Naive thymus-derived CD4-positive, alpha-beta T cell (primary cell): ENCODE measurements around the gene ATP6V1C2. TPM values are rescaled to one million over a fixed set of nuclear protein-coding genes. Genes with fewer than 3 reads are reported as not detected.
A peak's percentile ranks its signal among the peaks of the same experiment; 100 is the strongest.

ENCODE experiments used
- ATAC-seq: fragments of 150-1000 bp; cut with Tn5 transposase; 2 replicates; pipeline ENCODE4 v1.10.0; 2021; ENCODE audit warnings: mild to moderate bottlenecking, moderate library complexity
- CTCF ChIA-PET: fragments of 350-600 bp; sonication (Branson Sonifier 250); formaldehyde crosslinking; loops from one replicate; lab custom pipeline; 2021; ENCODE audit warnings: antibody characterized with exemption; lab: Charles Lee
- POLR2A ChIA-PET: fragments of 350-600 bp; sonication (Branson Sonifier 250); formaldehyde crosslinking; loops from one replicate; lab custom pipeline; 2021; ENCODE audit warnings: antibody characterized with exemption, inconsistent platforms; lab: Charles Lee
- DNase-seq, 9 donors: peaks; one replicate each; pipeline versions ENCODE4 v3.0.0 to v3.0.0-alpha.2; 2020 to 2022; ENCODE audit warnings: mixed read lengths in 1 of 9
- H3K27ac ChIP-seq: one replicate; pipeline ENCODE4 v1.7.0; 2013; ENCODE audit warnings: mild to moderate bottlenecking, low read depth, low read length, moderate library complexity
- H3K27me3 ChIP-seq, 2 donors: one replicate each; pipeline ENCODE4 v1.7.0; 2013; ENCODE audit warnings: low read length in 2 of 2, mild to moderate bottlenecking in 2 of 2, moderate library complexity in 2 of 2; ENCODE audit not compliant: control insufficient read depth in 2 of 2, insufficient read depth in 2 of 2
- H3K36me3 ChIP-seq, 3 experiments: 1 replicate in 2 of 3; 2 replicates in 1 of 3; pipeline ENCODE4 v1.7.0; 2013; ENCODE audit warnings: low read length in 3 of 3, mild to moderate bottlenecking in 3 of 3, moderate library complexity in 1 of 3; ENCODE audit not compliant: insufficient read depth in 3 of 3, control insufficient read depth in 2 of 3
- H3K4me1 ChIP-seq, 2 donors: one replicate each; pipeline ENCODE4 v1.7.0; 2013; ENCODE audit warnings: low read length in 2 of 2, mild to moderate bottlenecking in 2 of 2, moderate library complexity in 1 of 2; ENCODE audit not compliant: control insufficient read depth in 2 of 2, insufficient read depth in 2 of 2
- H3K4me3 ChIP-seq: 2 replicates; pipeline ENCODE4 v1.7.0; 2013; ENCODE audit warnings: mild to moderate bottlenecking, low read length
- H3K9me3 ChIP-seq, 3 experiments: 1 replicate in 2 of 3; 2 replicates in 1 of 3; pipeline ENCODE4 v1.7.0; 2013; ENCODE audit warnings: low read length in 3 of 3; ENCODE audit not compliant: control insufficient read depth in 2 of 3
- H3K27ac Mint-ChIP-seq, 9 donors: one replicate each; pipeline ENCODE4 v1.8.0; 2020 to 2022; ENCODE audit warnings: mixed read lengths in 9 of 9, mild to moderate bottlenecking in 8 of 9, moderate library complexity in 5 of 9, inconsistent platforms in 2 of 9
- H3K27me3 Mint-ChIP-seq, 5 donors: one replicate each; pipeline ENCODE4 v1.8.0; 2021 to 2022; ENCODE audit warnings: mixed read lengths in 5 of 5, mild to moderate bottlenecking in 1 of 5
- H3K36me3 Mint-ChIP-seq, 5 donors: one replicate each; pipeline ENCODE4 v1.8.0; 2020 to 2022; ENCODE audit warnings: mixed read lengths in 5 of 5, mild to moderate bottlenecking in 3 of 5, inconsistent platforms in 1 of 5
- H3K4me1 Mint-ChIP-seq, 7 donors: one replicate each; pipeline ENCODE4 v1.8.0; 2020 to 2022; ENCODE audit warnings: mixed read lengths in 7 of 7, mild to moderate bottlenecking in 3 of 7, inconsistent platforms in 1 of 7
- H3K4me3 Mint-ChIP-seq, 10 donors: one replicate each; pipeline ENCODE4 v1.8.0; 2020 to 2022; ENCODE audit warnings: mild to moderate bottlenecking in 10 of 10, mixed read lengths in 10 of 10, moderate library complexity in 6 of 10, inconsistent platforms in 2 of 10
- H3K9me3 Mint-ChIP-seq, 11 donors: one replicate each; pipeline ENCODE4 v1.8.0; 2020 to 2022; ENCODE audit warnings: mixed read lengths in 11 of 11, mild to moderate bottlenecking in 4 of 11, inconsistent platforms in 1 of 11, moderate library complexity in 1 of 11
- intact Hi-C, 2 donors: fragments of 100-400 bp; cut with micrococcal nuclease; formaldehyde crosslinking; loops; one replicate each; pipeline ENCODE4 v1.15.1; 2023
- polyA plus RNA-seq, 2 donors: library from polyadenylated mRNA; unstranded; fragments of 300-500 nt; fragmentation: Illumina TruSeq; gene quantifications; one replicate each; pipeline ENCODE4 v1.2.3, GENCODE V29; 2021
- total RNA-seq, 6 experiments: library from RNA in 5 of 6; stranded (reverse) in 5 of 6; gene quantifications; 1 replicate in 5 of 6; 2 replicates in 1 of 6; pipeline ENCODE4 v1.2.3 and lab custom pipeline; 2021 to 2026

The ATP6V1C2 gene
- total and polyA plus RNA-seq, 7 experiments from 2014 or later = not detected

DNA sequence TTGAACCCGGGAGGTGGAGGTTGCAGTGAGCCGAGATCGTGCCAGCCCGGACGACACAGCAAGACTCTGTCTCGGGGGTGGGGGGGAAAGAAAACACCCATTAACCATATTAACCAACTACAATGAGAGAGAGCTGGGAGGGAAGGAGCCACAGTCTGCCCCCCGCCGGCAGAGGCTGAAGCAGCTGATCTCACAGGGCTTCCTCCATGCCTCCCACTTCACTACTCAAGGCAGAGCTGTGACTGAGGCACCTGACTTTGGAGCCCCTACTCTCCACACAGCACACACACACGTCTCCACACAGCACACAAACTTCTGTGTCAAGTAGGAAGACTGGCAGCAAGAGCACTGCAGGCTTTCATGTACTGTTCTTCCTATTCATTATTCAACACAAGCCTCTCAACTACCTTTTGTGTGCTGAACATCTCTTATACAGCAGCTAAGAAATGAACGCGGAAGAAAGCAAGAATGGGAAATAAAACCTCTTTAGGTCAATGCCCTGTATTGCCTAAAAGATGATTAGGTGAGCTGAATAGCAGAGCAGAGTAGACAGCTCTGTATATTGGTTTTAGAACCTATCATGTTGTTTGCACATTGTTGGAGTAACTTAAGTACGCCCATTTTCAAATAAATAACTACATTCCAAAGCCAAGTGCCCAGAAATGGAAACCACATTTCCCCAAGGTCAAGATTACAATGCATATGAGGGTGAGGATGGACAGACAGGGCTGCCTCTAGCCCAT is 65.0 kb downstream of the ATP6V1C2 start:
- Mint-ChIP-seq H3K9me3 (no peaks in the 10 kb centered on the region), H3K4me1 (peaks cover 0 to 5% (median 0%) of the 10 kb centered on the region in 7 donors), H3K27me3 (no peaks in the 10 kb centered on the region), H3K27ac (no peak overlapping the region), H3K36me3 (peaks cover 12 to 77% (median 39%) of the 10 kb centered on the region in 5 donors), H3K4me3 (no peak overlapping the region)
- no peak for DNase-seq
- ATAC-seq = no peak
- Histone ChIP-seq H3K36me3 (peaks cover 16 to 92% (median 37%) of the 10 kb centered on the region in 3 experiments), H3K27ac (no peak overlapping the region), H3K9me3 (no peaks in the 10 kb centered on the region), H3K4me1 (peaks cover 0 to 3% of the 10 kb centered on the region in 2 donors), H3K27me3 (no peaks in the 10 kb centered on the region), H3K4me3 (no peak overlapping the region)
- ChIA-PET POLR2A (no interaction called here), CTCF (no interaction called here)
- intact Hi-C loops = no loop called here

- Mint-ChIP-seq H3K27me3 (no peaks in the 10 kb centered on the region), H3K9me3 (no peaks in the 10 kb centered on the region), H3K4me1 (peaks cover 0 to 12% (median 0%) of the 10 kb centered on the region in 7 donors), H3K27ac (peak overlapping the region in 2 of 9 donors; percentile 9 to 13), H3K36me3 (peaks cover 15 to 75% (median 45%) of the 10 kb centered on the region in 5 donors), H3K4me3 (no peak overlapping the region)
- peaks cover 0 to 6% of the 10 kb centered on the region in 2 donors for H3K4me1 ChIP-seq
- ATAC-seq (no peak), DNase-seq (no peak)
- H3K27me3 ChIP-seq = no peaks in the 10 kb centered on the region
- H3K36me3 ChIP-seq = peaks cover 24 to 87% (median 36%) of the 10 kb centered on the region in 3 experiments
- CTCF ChIA-PET = no interaction called here
- intact Hi-C loops = no loop called here
- no peaks in the 10 kb centered on the region for H3K9me3 ChIP-seq
- no peak overlapping the region for H3K27ac ChIP-seq
- POLR2A ChIA-PET = interaction anchor here (0.6 kb wide), 1 partner anchor 22 kb away, joined by 3 read pairs; no protein-coding TSS in a partner anchor
- H3K4me3 ChIP-seq = no peak overlapping the region
Observed at GRCh38 chr2:10787176-10787968, 65.9 kb downstream of the ATP6V1C2 start.

GRCh38 chr2:10788855-10789254 is 67.4 kb downstream of the ATP6V1C2 start:
- H3K36me3 Mint-ChIP-seq = peaks cover 14 to 76% (median 43%) of the 10 kb centered on the region in 5 donors
- Histone ChIP-seq H3K27me3 (no peaks in the 10 kb centered on the region), H3K9me3 (no peaks in the 10 kb centered on the region), H3K36me3 (peaks cover 28 to 89% (median 29%) of the 10 kb centered on the region in 3 experiments), H3K4me1 (peaks cover 0 to 6% of the 10 kb centered on the region in 2 donors), H3K4me3 (no peak overlapping the region), H3K27ac (no peak overlapping the region)
- no peak overlapping the region for H3K4me3 Mint-ChIP-seq
- no peaks in the 10 kb centered on the region for H3K9me3 Mint-ChIP-seq
- CTCF ChIA-PET = interaction anchor here (1.0 kb wide), 1 partner anchor 23 kb away, joined by 6 read pairs; the partner anchor contains the start of gene PDIA6
- intact Hi-C loops = no loop called here
- peak overlapping the region in 1 of 9 donors; percentile 70 for H3K27ac Mint-ChIP-seq
- peaks cover 0 to 18% (median 0%) of the 10 kb centered on the region in 7 donors for H3K4me1 Mint-ChIP-seq
- no peaks in the 10 kb centered on the region for H3K27me3 Mint-ChIP-seq
- POLR2A ChIA-PET = no interaction called here
- no peak for ATAC-seq
- no peak for DNase-seq

DNA sequence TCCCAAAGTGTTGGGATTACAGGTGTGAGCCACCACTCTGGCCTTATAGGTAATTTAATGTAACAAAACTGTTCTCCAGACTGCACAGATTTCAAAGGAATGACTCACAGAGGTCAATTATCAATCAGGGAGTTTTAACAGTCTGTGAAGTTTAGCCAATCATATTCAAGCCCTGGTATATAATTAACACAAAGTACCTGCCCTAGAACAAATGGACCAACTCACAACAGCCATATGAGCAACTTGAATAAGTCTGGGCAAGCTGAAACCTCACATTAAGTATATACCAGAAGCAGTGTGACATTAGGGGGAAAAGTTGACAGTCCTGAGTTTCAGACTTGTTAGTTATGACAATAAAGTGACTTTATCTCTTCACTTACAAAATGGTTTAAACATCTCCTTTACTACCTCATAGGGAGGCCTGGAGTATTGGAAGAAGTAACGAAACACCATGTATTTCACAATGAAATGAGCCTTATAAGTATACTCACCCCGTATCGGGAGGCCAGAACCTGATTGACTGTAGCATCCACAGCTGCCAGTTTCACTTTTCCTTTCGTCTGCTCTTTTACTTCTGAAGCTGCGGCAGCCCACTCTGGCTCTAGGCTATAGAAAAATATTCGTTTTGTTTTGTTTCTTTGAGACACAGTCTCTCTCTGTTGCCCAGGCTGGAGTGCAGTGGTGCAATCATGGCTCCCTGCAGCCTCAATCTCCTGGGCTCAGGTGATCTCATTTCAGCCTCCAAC is 69.0 kb downstream of the ATP6V1C2 start:
- Mint-ChIP-seq H3K27ac (peak overlapping the region in 8 of 9 donors; percentile 2 to 53 (median 34)), H3K9me3 (no peaks in the 10 kb centered on the region), H3K36me3 (peaks cover 11 to 70% (median 43%) of the 10 kb centered on the region in 5 donors), H3K4me1 (peaks cover 0 to 18% (median 0%) of the 10 kb centered on the region in 7 donors), H3K4me3 (peak overlapping the region in 1 of 10 donors; percentile 5), H3K27me3 (no peaks in the 10 kb centered on the region)
- Histone ChIP-seq H3K27me3 (no peaks in the 10 kb centered on the region), H3K36me3 (peaks cover 19 to 84% (median 32%) of the 10 kb centered on the region in 3 experiments), H3K9me3 (no peaks in the 10 kb centered on the region), H3K27ac (no peak overlapping the region), H3K4me1 (peaks cover 0 to 6% of the 10 kb centered on the region in 2 donors), H3K4me3 (no peak overlapping the region)
- ChIA-PET CTCF (no interaction called here), POLR2A (no interaction called here)
- intact Hi-C loops = no loop called here
- no peak for DNase-seq
- ATAC-seq = peak; percentile 76

- Histone ChIP-seq H3K9me3 (no peaks in the 10 kb centered on the region), H3K4me3 (no peak overlapping the region), H3K27me3 (no peaks in the 10 kb centered on the region), H3K27ac (no peak overlapping the region), H3K4me1 (peaks cover 0 to 6% of the 10 kb centered on the region in 2 donors), H3K36me3 (peaks cover 14 to 80% (median 31%) of the 10 kb centered on the region in 3 experiments)
- peaks cover 11 to 72% (median 42%) of the 10 kb centered on the region in 5 donors for H3K36me3 Mint-ChIP-seq
- ChIA-PET POLR2A (interaction anchor here (1.1 kb wide), 1 partner anchor 21 kb away, joined by 3 read pairs; the partner anchor contains the start of gene PDIA6), CTCF (interaction anchor here (0.6 kb wide), 1 partner anchor 659 kb away, joined by 3 read pairs; no protein-coding TSS in a partner anchor)
- H3K9me3 Mint-ChIP-seq = no peaks in the 10 kb centered on the region
- intact Hi-C loops = no loop called here
- DNase-seq (no peak), ATAC-seq (no peak)
- H3K4me3 Mint-ChIP-seq = no peak overlapping the region
- H3K27me3 Mint-ChIP-seq = no peaks in the 10 kb centered on the region
- peak overlapping the region in 4 of 9 donors; percentile 22 to 58 (median 42) for H3K27ac Mint-ChIP-seq
- peaks cover 0 to 24% (median 0%) of the 10 kb centered on the region in 7 donors for H3K4me1 Mint-ChIP-seq
Observed at GRCh38 chr2:10792001-10792634, 70.7 kb downstream of the ATP6V1C2 start.
